Measurements from ENCODE around the gene UPK3A. TPM values are rescaled to one million over a fixed set of nuclear protein-coding genes. Genes with fewer than 3 reads are reported as not detected.

The UPK3A gene
- total and polyA plus RNA-seq, 2 experiments from 2014 or later, result 0.47 TPM; not detected in 1

DNA sequence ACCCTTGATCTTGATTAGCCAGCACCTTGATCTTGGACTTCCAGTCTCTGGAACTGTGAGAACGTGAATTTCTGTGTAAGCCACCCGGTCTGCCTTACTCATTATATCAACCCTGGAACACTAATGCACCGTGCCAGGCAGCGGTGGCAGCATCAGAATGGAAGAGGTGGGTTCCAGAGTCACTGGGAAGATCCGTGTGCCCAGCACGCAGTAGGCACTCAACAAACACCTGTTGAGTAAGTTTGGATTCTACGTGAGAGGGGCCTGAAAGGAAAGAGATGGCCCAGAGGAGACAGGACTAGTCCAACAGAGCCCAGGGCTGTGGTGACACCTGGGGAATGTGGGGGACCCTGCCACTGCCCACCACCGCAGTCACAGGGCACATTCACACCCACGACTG is 6.6 kb upstream of the UPK3A start (continued):
- TF ChIP-seq, protein P1, sequence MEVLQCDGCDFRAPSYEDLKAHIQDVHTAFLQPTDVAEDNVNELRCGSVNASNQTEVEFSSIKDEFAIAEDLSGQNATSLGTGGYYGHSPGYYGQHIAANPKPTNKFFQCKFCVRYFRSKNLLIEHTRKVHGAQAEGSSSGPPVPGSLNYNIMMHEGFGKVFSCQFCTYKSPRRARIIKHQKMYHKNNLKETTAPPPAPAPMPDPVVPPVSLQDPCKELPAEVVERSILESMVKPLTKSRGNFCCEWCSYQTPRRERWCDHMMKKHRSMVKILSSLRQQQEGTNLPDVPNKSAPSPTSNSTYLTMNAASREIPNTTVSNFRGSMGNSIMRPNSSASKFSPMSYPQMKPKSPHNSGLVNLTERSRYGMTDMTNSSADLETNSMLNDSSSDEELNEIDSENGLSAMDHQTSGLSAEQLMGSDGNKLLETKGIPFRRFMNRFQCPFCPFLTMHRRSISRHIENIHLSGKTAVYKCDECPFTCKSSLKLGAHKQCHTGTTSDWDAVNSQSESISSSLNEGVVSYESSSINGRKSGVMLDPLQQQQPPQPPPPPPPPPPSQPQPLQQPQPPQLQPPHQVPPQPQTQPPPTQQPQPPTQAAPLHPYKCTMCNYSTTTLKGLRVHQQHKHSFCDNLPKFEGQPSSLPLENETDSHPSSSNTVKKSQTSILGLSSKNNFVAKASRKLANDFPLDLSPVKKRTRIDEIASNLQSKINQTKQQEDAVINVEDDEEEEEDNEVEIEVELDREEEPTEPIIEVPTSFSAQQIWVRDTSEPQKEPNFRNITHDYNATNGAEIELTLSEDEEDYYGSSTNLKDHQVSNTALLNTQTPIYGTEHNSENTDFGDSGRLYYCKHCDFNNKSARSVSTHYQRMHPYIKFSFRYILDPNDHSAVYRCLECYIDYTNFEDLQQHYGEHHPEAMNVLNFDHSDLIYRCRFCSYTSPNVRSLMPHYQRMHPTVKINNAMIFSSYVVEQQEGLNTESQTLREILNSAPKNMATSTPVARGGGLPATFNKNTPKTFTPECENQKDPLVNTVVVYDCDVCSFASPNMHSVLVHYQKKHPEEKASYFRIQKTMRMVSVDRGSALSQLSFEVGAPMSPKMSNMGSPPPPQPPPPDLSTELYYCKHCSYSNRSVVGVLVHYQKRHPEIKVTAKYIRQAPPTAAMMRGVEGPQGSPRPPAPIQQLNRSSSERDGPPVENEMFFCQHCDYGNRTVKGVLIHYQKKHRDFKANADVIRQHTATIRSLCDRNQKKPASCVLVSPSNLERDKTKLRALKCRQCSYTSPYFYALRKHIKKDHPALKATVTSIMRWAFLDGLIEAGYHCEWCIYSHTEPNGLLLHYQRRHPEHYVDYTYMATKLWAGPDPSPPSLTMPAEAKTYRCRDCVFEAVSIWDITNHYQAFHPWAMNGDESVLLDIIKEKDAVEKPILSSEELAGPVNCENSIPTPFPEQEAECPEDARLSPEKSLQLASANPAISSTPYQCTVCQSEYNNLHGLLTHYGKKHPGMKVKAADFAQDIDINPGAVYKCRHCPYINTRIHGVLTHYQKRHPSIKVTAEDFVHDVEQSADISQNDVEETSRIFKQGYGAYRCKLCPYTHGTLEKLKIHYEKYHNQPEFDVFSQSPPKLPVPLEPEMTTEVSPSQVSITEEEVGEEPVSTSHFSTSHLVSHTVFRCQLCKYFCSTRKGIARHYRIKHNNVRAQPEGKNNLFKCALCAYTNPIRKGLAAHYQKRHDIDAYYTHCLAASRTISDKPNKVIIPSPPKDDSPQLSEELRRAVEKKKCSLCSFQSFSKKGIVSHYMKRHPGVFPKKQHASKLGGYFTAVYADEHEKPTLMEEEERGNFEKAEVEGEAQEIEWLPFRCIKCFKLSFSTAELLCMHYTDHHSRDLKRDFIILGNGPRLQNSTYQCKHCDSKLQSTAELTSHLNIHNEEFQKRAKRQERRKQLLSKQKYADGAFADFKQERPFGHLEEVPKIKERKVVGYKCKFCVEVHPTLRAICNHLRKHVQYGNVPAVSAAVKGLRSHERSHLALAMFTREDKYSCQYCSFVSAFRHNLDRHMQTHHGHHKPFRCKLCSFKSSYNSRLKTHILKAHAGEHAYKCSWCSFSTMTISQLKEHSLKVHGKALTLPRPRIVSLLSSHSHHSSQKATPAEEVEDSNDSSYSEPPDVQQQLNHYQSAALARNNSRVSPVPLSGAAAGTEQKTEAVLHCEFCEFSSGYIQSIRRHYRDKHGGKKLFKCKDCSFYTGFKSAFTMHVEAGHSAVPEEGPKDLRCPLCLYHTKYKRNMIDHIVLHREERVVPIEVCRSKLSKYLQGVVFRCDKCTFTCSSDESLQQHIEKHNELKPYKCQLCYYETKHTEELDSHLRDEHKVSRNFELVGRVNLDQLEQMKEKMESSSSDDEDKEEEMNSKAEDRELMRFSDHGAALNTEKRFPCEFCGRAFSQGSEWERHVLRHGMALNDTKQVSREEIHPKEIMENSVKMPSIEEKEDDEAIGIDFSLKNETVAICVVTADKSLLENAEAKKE (CRISPR knock-in tag; IDR thresholded peaks at IDR 0.05), result no peak
- TF ChIP-seq ZNF114 (CRISPR knock-in tag; IDR thresholded peaks at IDR 0.05), result no peak
- no peak for TF ChIP-seq EZH2phosphoT487 (IDR thresholded peaks at IDR 0.05; ENCODE audit: unreplicated experiment)
- no peak for TF ChIP-seq ZNF331 (CRISPR knock-in tag; IDR thresholded peaks at IDR 0.05; ENCODE audit: low read depth)
- no peak for TF ChIP-seq EZH2 (IDR thresholded peaks at IDR 0.05; ENCODE audit: low read depth, unreplicated experiment)
- TF ChIP-seq CREB1 (CRISPR knock-in tag; IDR thresholded peaks at IDR 0.05; ENCODE audit: low read depth), result no peak
- TF ChIP-seq NANOG (IDR thresholded peaks at IDR 0.05; ENCODE audit: borderline replicate concordance), result no peak
- TF ChIP-seq, protein P2, sequence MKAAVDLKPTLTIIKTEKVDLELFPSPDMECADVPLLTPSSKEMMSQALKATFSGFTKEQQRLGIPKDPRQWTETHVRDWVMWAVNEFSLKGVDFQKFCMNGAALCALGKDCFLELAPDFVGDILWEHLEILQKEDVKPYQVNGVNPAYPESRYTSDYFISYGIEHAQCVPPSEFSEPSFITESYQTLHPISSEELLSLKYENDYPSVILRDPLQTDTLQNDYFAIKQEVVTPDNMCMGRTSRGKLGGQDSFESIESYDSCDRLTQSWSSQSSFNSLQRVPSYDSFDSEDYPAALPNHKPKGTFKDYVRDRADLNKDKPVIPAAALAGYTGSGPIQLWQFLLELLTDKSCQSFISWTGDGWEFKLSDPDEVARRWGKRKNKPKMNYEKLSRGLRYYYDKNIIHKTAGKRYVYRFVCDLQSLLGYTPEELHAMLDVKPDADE (IDR thresholded peaks at IDR 0.05), result no peak

DNA sequence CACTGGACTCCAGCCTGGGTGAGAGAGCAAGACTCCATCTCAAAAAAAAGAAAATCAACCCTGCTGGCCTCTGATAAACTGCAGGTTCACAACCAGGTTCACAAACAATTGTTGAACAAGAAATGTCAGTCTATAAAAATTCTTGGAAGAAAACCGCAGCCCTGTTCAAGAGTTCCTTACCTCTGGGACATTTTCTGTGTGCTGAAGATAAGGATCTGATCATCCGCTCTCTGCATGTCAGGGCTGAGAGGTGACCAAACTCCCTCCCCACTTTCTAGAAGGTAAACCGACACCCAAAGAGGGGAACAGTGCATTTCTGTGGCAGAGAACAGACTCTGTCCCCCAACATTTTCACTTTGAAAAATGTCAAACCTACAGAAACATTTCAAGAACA is 4.2 kb upstream of the UPK3A start:
- Histone ChIP-seq H3K4me2 (no peak overlapping the region), H3K27ac (ENCODE audit: low read depth) (no peak overlapping the region), H4K20me1 (replicated peaks; ENCODE audit: insufficient read depth) (no peaks in the 10 kb centered on the region), H2AFZ (no peak overlapping the region), H3K4me3 (no peak overlapping the region), H3K79me2 (replicated peaks; ENCODE audit: insufficient read depth) (no peaks in the 10 kb centered on the region), H3K9me2 (ENCODE audit: insufficient read depth) (no peaks in the 10 kb centered on the region), H3K36me3 (ENCODE audit: insufficient read depth) (no peaks in the 10 kb centered on the region), H3F3A (replicated peaks; ENCODE audit: low read depth) (no peaks in the 10 kb centered on the region), H3K27me3 (ENCODE audit: insufficient read depth) (peaks cover 11% of the 10 kb centered on the region), H3K4me1 (ENCODE audit: insufficient read depth) (no peaks in the 10 kb centered on the region)
- H3K4me1 Mint-ChIP-seq, result peaks cover 3% of the 10 kb centered on the region
- H3K36me3 Mint-ChIP-seq (ENCODE audit: low read depth), result no peaks in the 10 kb centered on the region
- TF ChIP-seq, protein P2 (IDR thresholded peaks at IDR 0.05), result no peak
- no peak for TF ChIP-seq POLR2AphosphoS5 (IDR thresholded peaks at IDR 0.05; ENCODE audit: low read depth)
- no peak for TF ChIP-seq EZH2 (IDR thresholded peaks at IDR 0.05; ENCODE audit: low read depth, unreplicated experiment)
- TF ChIP-seq EZH2phosphoT487 (IDR thresholded peaks at IDR 0.05; ENCODE audit: unreplicated experiment), result no peak
- no peak for TF ChIP-seq NANOG (IDR thresholded peaks at IDR 0.05; ENCODE audit: borderline replicate concordance)
- TF ChIP-seq, protein P3, sequence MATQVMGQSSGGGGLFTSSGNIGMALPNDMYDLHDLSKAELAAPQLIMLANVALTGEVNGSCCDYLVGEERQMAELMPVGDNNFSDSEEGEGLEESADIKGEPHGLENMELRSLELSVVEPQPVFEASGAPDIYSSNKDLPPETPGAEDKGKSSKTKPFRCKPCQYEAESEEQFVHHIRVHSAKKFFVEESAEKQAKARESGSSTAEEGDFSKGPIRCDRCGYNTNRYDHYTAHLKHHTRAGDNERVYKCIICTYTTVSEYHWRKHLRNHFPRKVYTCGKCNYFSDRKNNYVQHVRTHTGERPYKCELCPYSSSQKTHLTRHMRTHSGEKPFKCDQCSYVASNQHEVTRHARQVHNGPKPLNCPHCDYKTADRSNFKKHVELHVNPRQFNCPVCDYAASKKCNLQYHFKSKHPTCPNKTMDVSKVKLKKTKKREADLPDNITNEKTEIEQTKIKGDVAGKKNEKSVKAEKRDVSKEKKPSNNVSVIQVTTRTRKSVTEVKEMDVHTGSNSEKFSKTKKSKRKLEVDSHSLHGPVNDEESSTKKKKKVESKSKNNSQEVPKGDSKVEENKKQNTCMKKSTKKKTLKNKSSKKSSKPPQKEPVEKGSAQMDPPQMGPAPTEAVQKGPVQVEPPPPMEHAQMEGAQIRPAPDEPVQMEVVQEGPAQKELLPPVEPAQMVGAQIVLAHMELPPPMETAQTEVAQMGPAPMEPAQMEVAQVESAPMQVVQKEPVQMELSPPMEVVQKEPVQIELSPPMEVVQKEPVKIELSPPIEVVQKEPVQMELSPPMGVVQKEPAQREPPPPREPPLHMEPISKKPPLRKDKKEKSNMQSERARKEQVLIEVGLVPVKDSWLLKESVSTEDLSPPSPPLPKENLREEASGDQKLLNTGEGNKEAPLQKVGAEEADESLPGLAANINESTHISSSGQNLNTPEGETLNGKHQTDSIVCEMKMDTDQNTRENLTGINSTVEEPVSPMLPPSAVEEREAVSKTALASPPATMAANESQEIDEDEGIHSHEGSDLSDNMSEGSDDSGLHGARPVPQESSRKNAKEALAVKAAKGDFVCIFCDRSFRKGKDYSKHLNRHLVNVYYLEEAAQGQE (IDR thresholded peaks at IDR 0.05; ENCODE audit: unreplicated experiment), result no peak
- TF ChIP-seq STAT1 (IDR thresholded peaks at IDR 0.05; ENCODE audit: unreplicated experiment), result no peak
- no peak for DNase-seq (ENCODE audit: low spot score)
- no peak overlapping the region for H3K27ac Mint-ChIP-seq
- ATAC-seq, result no peak
- peaks cover 21% of the 10 kb centered on the region for H3K27me3 Mint-ChIP-seq (ENCODE audit: insufficient read depth, low read depth, poor library complexity)
- no peak overlapping the region for H3K4me3 Mint-ChIP-seq
- H3K9me3 Mint-ChIP-seq, result no peaks in the 10 kb centered on the region

Measured in GM23338 (cell line).